ENCODE measurements around the gene RABGAP1L.
"Not testable (repeated sequence)": the region's sequence is repeated elsewhere in the genome, so short reads cannot be mapped to it uniquely, and the experiment has no call there.

The RABGAP1L gene

GRCh38 chr1:174686213-174686612, 526.9 kb downstream of the RABGAP1L start:
- no peak for DNase-seq

- DNase-seq: no peak
Observed at GRCh38 chr1:174689524-174689923, 530.2 kb downstream of the RABGAP1L start.

- DNase-seq: no peak
Observed at GRCh38 chr1:174690266-174690665, 530.9 kb downstream of the RABGAP1L start.

GRCh38 chr1:174692313-174692712, 533.0 kb downstream of the RABGAP1L start:
- no peak for DNase-seq

- DNase-seq: no peak
Observed at GRCh38 chr1:174693085-174693484, 533.8 kb downstream of the RABGAP1L start.

- DNase-seq: not testable (repeated sequence)
Observed at GRCh38 chr1:174693539-174693938, 534.2 kb downstream of the RABGAP1L start.

GRCh38 chr1:174696026-174696821, 536.9 kb downstream of the RABGAP1L start:
- no peak for DNase-seq

- no peak for DNase-seq
Observed at GRCh38 chr1:174700314-174700713, 541.0 kb downstream of the RABGAP1L start.

- no peak for DNase-seq
Observed at GRCh38 chr1:174700775-174701174, 541.5 kb downstream of the RABGAP1L start.

- no peak for DNase-seq
Observed at GRCh38 chr1:174701565-174701964, 542.2 kb downstream of the RABGAP1L start.

GRCh38 chr1:174702011-174702410, 542.7 kb downstream of the RABGAP1L start:
- no peak for DNase-seq

GRCh38 chr1:174703309-174703708, 544.0 kb downstream of the RABGAP1L start:
- DNase-seq: no peak

- no peak for DNase-seq
Observed at GRCh38 chr1:174704300-174704699, 545.0 kb downstream of the RABGAP1L start.

- DNase-seq: no peak
Observed at GRCh38 chr1:174710868-174711845, 551.8 kb downstream of the RABGAP1L start.

- DNase-seq: not testable (repeated sequence)
Observed at GRCh38 chr1:174711848-174712247, 552.5 kb downstream of the RABGAP1L start.

GRCh38 chr1:174712541-174712940, 553.2 kb downstream of the RABGAP1L start:
- no peak for DNase-seq

GRCh38 chr1:174713796-174714195, 554.5 kb downstream of the RABGAP1L start:
- no peak for DNase-seq

GRCh38 chr1:174719194-174719593, 559.9 kb downstream of the RABGAP1L start:
- DNase-seq: no peak

GRCh38 chr1:174720618-174721017, 561.3 kb downstream of the RABGAP1L start:
- DNase-seq: no peak

- no peak for DNase-seq
Observed at GRCh38 chr1:174721246-174721645, 561.9 kb downstream of the RABGAP1L start.

GRCh38 chr1:174723816-174724215, 564.5 kb downstream of the RABGAP1L start:
- no peak for DNase-seq

GRCh38 chr1:174724219-174724618, 564.9 kb downstream of the RABGAP1L start:
- DNase-seq: no peak

GRCh38 chr1:174726167-174726879, 567.0 kb downstream of the RABGAP1L start:
- no peak for DNase-seq

All from activated CD8-positive, alpha-beta memory T cell treated with anti-CD3 and anti-CD28 coated beads, Interleukin-2, amount 50 U/mL, for 48 hours (primary cell).